ENCODE results near the gene ELAPOR2. TPM values are rescaled to one million over a fixed set of nuclear protein-coding genes. Genes with fewer than 3 reads are reported as not detected.
"Not testable (repeated sequence)": the region's sequence is repeated elsewhere in the genome, so short reads cannot be mapped to it uniquely, and the experiment has no call there.

The ELAPOR2 gene
- total RNA-seq, 1 experiment from 2014 or later, result not detected

DNA sequence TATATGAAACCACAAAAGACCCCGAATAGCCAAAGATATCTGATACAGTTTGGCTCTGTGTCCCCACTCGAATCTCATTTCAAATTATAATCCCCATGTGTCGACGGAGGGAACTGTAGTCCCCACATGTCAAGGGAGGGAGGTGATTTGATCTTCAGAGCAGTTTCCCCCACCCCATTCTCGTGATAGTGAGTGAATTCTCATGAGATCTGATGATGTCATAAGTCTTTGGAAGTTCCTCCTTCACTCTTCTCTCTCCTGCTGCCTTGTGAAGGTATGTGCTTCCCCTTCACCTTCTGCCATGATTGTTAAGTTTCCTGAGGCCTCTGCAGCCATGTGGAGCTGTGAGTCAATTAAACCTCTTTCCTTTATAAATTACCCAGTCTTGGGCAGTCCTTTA, 13.0 kb downstream of the ELAPOR2 start:
- Histone ChIP-seq H3K4me3 (ENCODE audit: low read depth, low read length, poor library complexity, severe bottlenecking) (no peak overlapping the region), H3K27me3 (replicated peaks; ENCODE audit: insufficient read depth, low read depth, low read length, poor library complexity) (no peaks in the 10 kb centered on the region), H3K9me3 (ENCODE audit: low read depth, low read length, poor library complexity, severe bottlenecking) (no peaks in the 10 kb centered on the region), H3K27ac (ENCODE audit: low read depth, low read length, poor library complexity, severe bottlenecking) (no peak overlapping the region), H3K36me3 (ENCODE audit: insufficient read depth, low read length, poor library complexity, severe bottlenecking) (no peaks in the 10 kb centered on the region), H3K4me1 (ENCODE audit: insufficient read depth, low read length, poor library complexity, severe bottlenecking) (no peaks in the 10 kb centered on the region)
- intact Hi-C loops (cut with micrococcal nuclease; ENCODE audit: unreplicated experiment), result no loop called here
- no TSS peak for BruUV-seq (replicated peaks)
- ChIA-PET CTCF (no interaction called here), POLR2A (ENCODE audit: low non-redundant PET) (no interaction called here)
- no peak for DNase-seq (ENCODE audit: low spot score)
- TF ChIP-seq, protein P1, sequence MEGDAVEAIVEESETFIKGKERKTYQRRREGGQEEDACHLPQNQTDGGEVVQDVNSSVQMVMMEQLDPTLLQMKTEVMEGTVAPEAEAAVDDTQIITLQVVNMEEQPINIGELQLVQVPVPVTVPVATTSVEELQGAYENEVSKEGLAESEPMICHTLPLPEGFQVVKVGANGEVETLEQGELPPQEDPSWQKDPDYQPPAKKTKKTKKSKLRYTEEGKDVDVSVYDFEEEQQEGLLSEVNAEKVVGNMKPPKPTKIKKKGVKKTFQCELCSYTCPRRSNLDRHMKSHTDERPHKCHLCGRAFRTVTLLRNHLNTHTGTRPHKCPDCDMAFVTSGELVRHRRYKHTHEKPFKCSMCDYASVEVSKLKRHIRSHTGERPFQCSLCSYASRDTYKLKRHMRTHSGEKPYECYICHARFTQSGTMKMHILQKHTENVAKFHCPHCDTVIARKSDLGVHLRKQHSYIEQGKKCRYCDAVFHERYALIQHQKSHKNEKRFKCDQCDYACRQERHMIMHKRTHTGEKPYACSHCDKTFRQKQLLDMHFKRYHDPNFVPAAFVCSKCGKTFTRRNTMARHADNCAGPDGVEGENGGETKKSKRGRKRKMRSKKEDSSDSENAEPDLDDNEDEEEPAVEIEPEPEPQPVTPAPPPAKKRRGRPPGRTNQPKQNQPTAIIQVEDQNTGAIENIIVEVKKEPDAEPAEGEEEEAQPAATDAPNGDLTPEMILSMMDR (conservative IDR thresholded peaks at IDR 0.05; ENCODE audit: low read depth, low read length), result no peak

DNA sequence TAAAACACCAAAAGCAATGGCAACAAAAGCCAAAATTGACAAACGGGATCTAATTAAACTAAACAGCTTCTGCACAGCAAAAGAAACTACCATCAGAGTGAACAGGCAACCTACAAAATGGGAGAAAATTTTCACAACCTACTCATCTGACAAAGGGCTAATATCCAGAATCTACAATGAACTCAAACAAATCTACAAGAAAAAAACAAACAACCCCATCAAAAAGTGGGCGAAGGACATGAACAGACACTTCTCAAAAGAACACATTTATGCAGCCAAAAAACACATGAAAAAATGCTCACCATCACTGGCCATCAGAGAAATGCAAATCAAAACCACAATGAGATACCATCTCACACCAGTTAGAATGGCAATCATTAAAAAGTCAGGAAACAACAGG, 14.7 kb downstream of the ELAPOR2 start:
- CTCF ChIA-PET; DNase-seq (ENCODE audit: low spot score); H3K36me3 ChIP-seq (ENCODE audit: insufficient read depth, low read length, poor library complexity, severe bottlenecking); H3K4me1 ChIP-seq (ENCODE audit: insufficient read depth, low read length, poor library complexity, severe bottlenecking); H3K9me3 ChIP-seq (ENCODE audit: low read depth, low read length, poor library complexity, severe bottlenecking); H3K4me3 ChIP-seq (ENCODE audit: low read depth, low read length, poor library complexity, severe bottlenecking); H3K27me3 ChIP-seq (replicated peaks; ENCODE audit: insufficient read depth, low read depth, low read length, poor library complexity); BruUV-seq (replicated peaks); intact Hi-C loops (cut with micrococcal nuclease; ENCODE audit: unreplicated experiment); POLR2A ChIA-PET (ENCODE audit: low non-redundant PET); H3K27ac ChIP-seq (ENCODE audit: low read depth, low read length, poor library complexity, severe bottlenecking): not testable (repeated sequence)

DNA sequence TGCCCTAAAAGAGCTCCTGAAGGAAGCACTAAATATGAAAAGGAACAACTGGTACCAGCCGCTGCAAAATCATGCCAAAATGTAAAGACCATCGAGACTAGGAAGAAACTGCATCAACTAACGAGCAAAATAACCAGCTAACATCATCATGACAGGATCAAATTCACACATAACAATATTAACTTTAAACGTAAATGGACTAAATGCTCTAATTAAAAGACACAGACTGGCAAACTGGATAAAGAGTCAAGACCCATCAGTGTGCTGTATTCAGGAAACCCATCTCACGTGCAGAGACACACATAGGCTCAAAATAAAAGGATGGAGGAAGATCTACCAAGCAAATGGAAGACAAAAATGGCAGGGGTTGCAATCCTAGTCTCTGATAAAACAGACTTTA, 17.9 kb downstream of the ELAPOR2 start:
- DNase-seq (ENCODE audit: low spot score); H3K4me3 ChIP-seq (ENCODE audit: low read depth, low read length, poor library complexity, severe bottlenecking); CTCF ChIA-PET; BruUV-seq (replicated peaks); H3K27me3 ChIP-seq (replicated peaks; ENCODE audit: insufficient read depth, low read depth, low read length, poor library complexity); H3K4me1 ChIP-seq (ENCODE audit: insufficient read depth, low read length, poor library complexity, severe bottlenecking); intact Hi-C loops (cut with micrococcal nuclease; ENCODE audit: unreplicated experiment); H3K36me3 ChIP-seq (ENCODE audit: insufficient read depth, low read length, poor library complexity, severe bottlenecking); POLR2A ChIA-PET (ENCODE audit: low non-redundant PET); H3K9me3 ChIP-seq (ENCODE audit: low read depth, low read length, poor library complexity, severe bottlenecking); H3K27ac ChIP-seq (ENCODE audit: low read depth, low read length, poor library complexity, severe bottlenecking): not testable (repeated sequence)

DNA sequence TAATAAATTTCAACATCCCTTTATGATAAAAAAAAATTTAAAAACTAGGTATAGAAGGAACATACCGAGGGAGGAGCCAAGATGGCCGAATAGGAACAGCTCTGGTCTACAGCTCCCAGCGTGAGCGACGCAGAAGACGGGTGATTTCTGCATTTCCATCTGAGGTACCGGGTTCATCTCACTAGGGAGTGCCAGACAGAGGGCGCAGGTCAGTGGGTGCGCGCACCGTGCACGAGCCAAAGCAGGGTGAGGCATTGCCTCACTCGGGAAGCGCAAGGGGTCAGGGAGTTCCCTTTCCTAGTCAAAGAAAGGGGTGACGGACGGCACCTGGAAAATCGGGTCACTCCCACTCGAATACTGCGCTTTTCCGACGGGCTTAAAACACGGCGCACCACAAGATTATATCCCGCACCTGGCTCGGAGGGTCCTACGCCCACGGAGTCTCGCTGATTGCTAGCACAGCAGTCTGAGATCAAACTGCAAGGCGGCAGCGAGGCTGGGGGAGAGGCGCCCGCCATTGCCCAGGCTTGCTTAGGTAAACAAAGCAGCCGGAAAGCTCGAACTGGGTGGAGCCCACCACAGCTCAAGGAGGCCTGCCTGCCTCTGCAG, 19.7 kb downstream of the ELAPOR2 start:
- intact Hi-C loops (cut with micrococcal nuclease; ENCODE audit: unreplicated experiment); CTCF ChIA-PET; POLR2A ChIA-PET (ENCODE audit: low non-redundant PET); H3K4me3 ChIP-seq (ENCODE audit: low read depth, low read length, poor library complexity, severe bottlenecking); H3K27me3 ChIP-seq (replicated peaks; ENCODE audit: insufficient read depth, low read depth, low read length, poor library complexity); H3K36me3 ChIP-seq (ENCODE audit: insufficient read depth, low read length, poor library complexity, severe bottlenecking); H3K4me1 ChIP-seq (ENCODE audit: insufficient read depth, low read length, poor library complexity, severe bottlenecking); BruUV-seq (replicated peaks); DNase-seq (ENCODE audit: low spot score); H3K9me3 ChIP-seq (ENCODE audit: low read depth, low read length, poor library complexity, severe bottlenecking); H3K27ac ChIP-seq (ENCODE audit: low read depth, low read length, poor library complexity, severe bottlenecking): not testable (repeated sequence)

DNA sequence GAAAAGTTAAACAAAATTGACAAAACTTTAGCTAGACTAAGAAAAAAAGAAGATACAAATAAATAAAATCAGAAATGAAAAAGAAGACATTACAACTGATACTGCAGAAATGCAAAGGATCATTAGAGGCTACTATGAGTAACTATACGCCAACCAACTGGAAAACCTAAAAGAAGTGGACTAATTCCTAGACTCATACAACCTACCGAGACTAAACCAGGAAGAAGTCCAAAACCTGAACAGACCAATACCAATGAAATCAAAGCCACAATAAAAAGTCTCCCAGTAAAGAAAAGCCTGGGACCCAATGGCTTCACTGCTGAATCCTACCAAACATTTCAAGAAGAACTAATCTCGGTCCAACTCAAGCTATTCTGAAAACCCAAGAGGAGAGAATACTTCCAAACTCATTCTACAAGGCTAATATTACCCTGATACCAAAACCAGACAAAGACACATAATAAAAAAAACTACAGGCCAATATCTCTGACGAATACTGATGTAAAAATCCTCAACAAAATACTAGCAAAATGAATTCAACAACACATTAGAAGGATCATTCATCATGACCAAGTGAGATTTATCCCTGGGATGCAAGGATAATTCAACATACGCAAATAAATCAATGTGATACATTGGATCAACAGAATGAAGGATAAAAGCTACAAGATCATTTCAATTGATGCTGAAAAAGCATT, 20.3 kb downstream of the ELAPOR2 start:
- DNase-seq (ENCODE audit: low spot score), result no peak
- BruUV-seq (replicated peaks), result no TSS peak
- Histone ChIP-seq H3K9me3 (ENCODE audit: low read depth, low read length, poor library complexity, severe bottlenecking) (no peaks in the 10 kb centered on the region), H3K27me3 (replicated peaks; ENCODE audit: insufficient read depth, low read depth, low read length, poor library complexity) (peaks cover 6% of the 10 kb centered on the region), H3K4me3 (ENCODE audit: low read depth, low read length, poor library complexity, severe bottlenecking) (no peak overlapping the region), H3K36me3 (ENCODE audit: insufficient read depth, low read length, poor library complexity, severe bottlenecking) (no peaks in the 10 kb centered on the region), H3K27ac (ENCODE audit: low read depth, low read length, poor library complexity, severe bottlenecking) (no peak overlapping the region), H3K4me1 (ENCODE audit: insufficient read depth, low read length, poor library complexity, severe bottlenecking) (no peaks in the 10 kb centered on the region)
- intact Hi-C loops (cut with micrococcal nuclease; ENCODE audit: unreplicated experiment), result no loop called here
- ChIA-PET POLR2A (ENCODE audit: low non-redundant PET) (no interaction called here), CTCF (no interaction called here)
- TF ChIP-seq, protein P1 (conservative IDR thresholded peaks at IDR 0.05; ENCODE audit: low read depth, low read length), result no peak
- TF ChIP-seq EZH2 (IDR thresholded peaks at IDR 0.05; ENCODE audit: borderline replicate concordance, low read depth, low read length, poor library complexity, severe bottlenecking), result no peak
